HEK293 (cell line): ENCODE data around the gene DOCK4.
A peak's percentile ranks its signal among the peaks of the same experiment; 100 is the strongest.

ENCODE experiments used
- CTCF ChIA-PET: fragments of 350-600 bp; formaldehyde crosslinking; extraction: SDS; loops from one replicate; lab custom pipeline; 2021; ENCODE audit warnings: antibody characterized with exemption; lab: Yijun Ruan, JAX
- POLR2A ChIA-PET: fragments of 300-600 bp; formaldehyde crosslinking; extraction: SDS; loops from one replicate; lab custom pipeline; 2020; ENCODE audit warnings: antibody characterized with exemption, inconsistent platforms; lab: Yijun Ruan, JAX
- H3K27ac ChIP-seq: fragments of 200-500 bp; sonication (Bioruptor generic); 2 replicates; pipeline ENCODE4 v1.5.1; 2014; ENCODE audit warnings: low read depth, low read length, control low read depth, inconsistent platforms; ENCODE audit errors: extremely low read depth
- H3K36me3 ChIP-seq, 2 experiments: fragments of 200-500 bp in 1 of 2; sonication (Bioruptor generic) in 1 of 2; 1 replicate in 1 of 2; 2 replicates in 1 of 2; pipeline ENCODE4 v1.5.1; 2014 to 2017; ENCODE audit warnings: inconsistent platforms in 2 of 2, low read length in 2 of 2; ENCODE audit not compliant: control insufficient read depth in 2 of 2, insufficient read depth in 1 of 2
- H3K4me1 ChIP-seq: fragments of 200-500 bp; sonication (Bioruptor generic); 2 replicates; pipeline ENCODE4 v1.5.1; 2014; ENCODE audit warnings: mild to moderate bottlenecking, low read length, inconsistent platforms; ENCODE audit not compliant: control insufficient read depth, insufficient read depth
- H3K4me3 ChIP-seq: 2 replicates; pipeline ENCODE4 v1.5.1; 2011; ENCODE audit warnings: low read depth, mild to moderate bottlenecking, control low read depth, low read length, moderate library complexity
- H3K9me3 ChIP-seq: fragments of 200-500 bp; sonication (Bioruptor generic); 2 replicates; pipeline ENCODE4 v1.5.1; 2014; ENCODE audit warnings: low read depth, low read length, inconsistent platforms; ENCODE audit not compliant: control insufficient read depth, insufficient read depth
- EGR2 ChIP-seq: fragments of 450-650 bp; formaldehyde crosslinking; IDR thresholded peaks from 2 replicates; pipeline ENCODE4 v1.5.1; 2016; ENCODE audit warnings: low read depth, missing biosample characterization, missing genetic modification characterization
- FEZF1 ChIP-seq: fragments of 450-650 bp; formaldehyde crosslinking; IDR thresholded peaks from 2 replicates; pipeline ENCODE4 v1.5.1; 2016; ENCODE audit warnings: missing biosample characterization, missing genetic modification characterization
- IKZF3 ChIP-seq: fragments of 450-650 bp; IDR thresholded peaks from 2 replicates; pipeline ENCODE4 v1.5.0; 2018; ENCODE audit warnings: missing biosample characterization, mild to moderate bottlenecking, missing genetic modification characterization, moderate library complexity
- KLF1 ChIP-seq: fragments of 450-650 bp; formaldehyde crosslinking; IDR thresholded peaks from 2 replicates; pipeline ENCODE4 v1.5.1; 2016; ENCODE audit warnings: missing biosample characterization, missing genetic modification characterization
- KLF9 ChIP-seq: fragments of 450-650 bp; formaldehyde crosslinking; IDR thresholded peaks from 2 replicates; pipeline ENCODE4 v1.5.1; 2016; ENCODE audit warnings: missing biosample characterization, missing genetic modification characterization, low read depth
- MYNN ChIP-seq: fragments of 450-650 bp; formaldehyde crosslinking; IDR thresholded peaks from 2 replicates; pipeline ENCODE4 v1.5.1; 2016; ENCODE audit warnings: missing biosample characterization, missing genetic modification characterization, borderline replicate concordance
- OVOL3 ChIP-seq: fragments of 450-650 bp; formaldehyde crosslinking; IDR thresholded peaks from 2 replicates; pipeline ENCODE4 v1.5.1; 2016; ENCODE audit warnings: missing biosample characterization, missing genetic modification characterization
- REPIN1 ChIP-seq: fragments of 450-650 bp; formaldehyde crosslinking; IDR thresholded peaks from 2 replicates; pipeline ENCODE4 v1.5.1; 2017; ENCODE audit warnings: missing biosample characterization, missing genetic modification characterization, low read depth
- ZBTB20 ChIP-seq: fragments of 450-650 bp; formaldehyde crosslinking; IDR thresholded peaks from 2 replicates; pipeline ENCODE4 v1.5.1; 2016; ENCODE audit warnings: missing biosample characterization, missing genetic modification characterization
- ZFHX2 ChIP-seq: fragments of 450-650 bp; formaldehyde crosslinking; conservative IDR thresholded peaks from 2 replicates; pipeline ENCODE4 v1.5.1; 2016; ENCODE audit warnings: missing biosample characterization, missing genetic modification characterization
- ZFP69B ChIP-seq: fragments of 450-650 bp; formaldehyde crosslinking; IDR thresholded peaks from 2 replicates; pipeline ENCODE4 v1.5.1; 2016; ENCODE audit warnings: missing biosample characterization, missing genetic modification characterization
- ZNF138 ChIP-seq: fragments of 450-650 bp; formaldehyde crosslinking; IDR thresholded peaks from 2 replicates; pipeline ENCODE4 v1.5.1; 2016; ENCODE audit warnings: missing biosample characterization, missing genetic modification characterization, borderline replicate concordance
- ZNF157 ChIP-seq: fragments of 450-650 bp; formaldehyde crosslinking; IDR thresholded peaks from 2 replicates; pipeline ENCODE4 v1.5.1; 2016; ENCODE audit warnings: missing biosample characterization, missing genetic modification characterization
- ZNF16 ChIP-seq: fragments of 450-650 bp; formaldehyde crosslinking; IDR thresholded peaks from 2 replicates; pipeline ENCODE4 v1.5.1; 2016; ENCODE audit warnings: low read depth, missing biosample characterization, missing genetic modification characterization
- ZNF174 ChIP-seq: fragments of 450-650 bp; formaldehyde crosslinking; IDR thresholded peaks from 2 replicates; pipeline ENCODE4 v1.5.0; 2017; ENCODE audit warnings: missing biosample characterization, mild to moderate bottlenecking, missing genetic modification characterization
- ZNF18 ChIP-seq: fragments of 450-650 bp; formaldehyde crosslinking; IDR thresholded peaks from 2 replicates; pipeline ENCODE4 v1.5.1; 2016; ENCODE audit warnings: missing biosample characterization, missing genetic modification characterization
- ZNF221 ChIP-seq: fragments of 450-650 bp; formaldehyde crosslinking; IDR thresholded peaks from 2 replicates; pipeline ENCODE4 v1.5.1; 2017; ENCODE audit warnings: missing biosample characterization, missing genetic modification characterization, borderline replicate concordance
- ZNF23 ChIP-seq: fragments of 450-650 bp; formaldehyde crosslinking; IDR thresholded peaks from 2 replicates; pipeline ENCODE4 v1.5.1; 2016; ENCODE audit warnings: missing biosample characterization, missing genetic modification characterization, borderline replicate concordance
- ZNF248 ChIP-seq: fragments of 450-650 bp; formaldehyde crosslinking; IDR thresholded peaks from 2 replicates; pipeline ENCODE4 v1.5.1; 2017; ENCODE audit warnings: missing biosample characterization, missing genetic modification characterization
- ZNF26 ChIP-seq: fragments of 450-650 bp; formaldehyde crosslinking; IDR thresholded peaks from 2 replicates; pipeline ENCODE4 v1.5.1; 2016; ENCODE audit warnings: missing biosample characterization, missing genetic modification characterization
- ZNF280C ChIP-seq: fragments of 450-650 bp; formaldehyde crosslinking; IDR thresholded peaks from 2 replicates; pipeline ENCODE4 v1.5.1; 2016; ENCODE audit warnings: missing biosample characterization, missing genetic modification characterization
- ZNF354C ChIP-seq: fragments of 450-650 bp; formaldehyde crosslinking; IDR thresholded peaks from 2 replicates; pipeline ENCODE4 v1.5.1; 2016; ENCODE audit warnings: missing biosample characterization, missing genetic modification characterization, low read depth, borderline replicate concordance
- ZNF510 ChIP-seq: fragments of 450-650 bp; formaldehyde crosslinking; IDR thresholded peaks from 2 replicates; pipeline ENCODE4 v1.5.1; 2018; ENCODE audit warnings: mild to moderate bottlenecking, missing genetic modification characterization, missing biosample characterization; ENCODE audit not compliant: insufficient replicate concordance
- ZNF544 ChIP-seq: fragments of 450-650 bp; formaldehyde crosslinking; IDR thresholded peaks from 2 replicates; pipeline ENCODE4 v1.5.0; 2017; ENCODE audit warnings: missing biosample characterization, missing genetic modification characterization
- ZNF596 ChIP-seq: fragments of 450-650 bp; IDR thresholded peaks from 2 replicates; pipeline ENCODE4 v1.5.0; 2018; ENCODE audit warnings: missing biosample characterization, mild to moderate bottlenecking, missing genetic modification characterization, moderate library complexity
- ZNF621 ChIP-seq: fragments of 450-650 bp; formaldehyde crosslinking; IDR thresholded peaks from 2 replicates; pipeline ENCODE4 v1.5.1; 2017; ENCODE audit warnings: missing biosample characterization, missing genetic modification characterization
- ZNF629 ChIP-seq: fragments of 450-650 bp; formaldehyde crosslinking; IDR thresholded peaks from 2 replicates; pipeline ENCODE4 v1.5.1; 2017; ENCODE audit warnings: missing biosample characterization, missing genetic modification characterization
- ZNF707 ChIP-seq: fragments of 450-650 bp; formaldehyde crosslinking; IDR thresholded peaks from 2 replicates; pipeline ENCODE4 v1.5.1; 2016; ENCODE audit warnings: missing biosample characterization, missing genetic modification characterization
- ZNF776 ChIP-seq: fragments of 450-650 bp; formaldehyde crosslinking; IDR thresholded peaks from 2 replicates; pipeline ENCODE4 v1.5.0; 2017; ENCODE audit warnings: missing biosample characterization, missing genetic modification characterization, borderline replicate concordance
- ZNF792 ChIP-seq: fragments of 450-650 bp; formaldehyde crosslinking; IDR thresholded peaks from 2 replicates; pipeline ENCODE4 v1.5.1; 2016; ENCODE audit warnings: missing biosample characterization, missing genetic modification characterization
- ZSCAN16 ChIP-seq: fragments of 450-650 bp; formaldehyde crosslinking; IDR thresholded peaks from 2 replicates; pipeline ENCODE4 v1.5.1; 2016; ENCODE audit warnings: missing biosample characterization, missing genetic modification characterization

Gene DOCK4

GRCh38 chr7:111770116-111770515 is 436.1 kb downstream of the DOCK4 start:
- Histone ChIP-seq H3K4me3 (no peak overlapping the region), H3K9me3 (no peaks in the 10 kb centered on the region), H3K36me3 (no peaks in the 10 kb centered on the region), H3K4me1 (no peaks in the 10 kb centered on the region), H3K27ac (no peak overlapping the region)
- CTCF ChIA-PET: no interaction called here
- POLR2A ChIA-PET: interaction anchor here (0.6 kb wide), 1 partner anchor 1109 kb away, joined by 6 read pairs; no protein-coding TSS in a partner anchor
- TF ChIP-seq ZFHX2 (tag by site-specific recombination): peak; percentile 61
- TF ChIP-seq ZNF26 (tag by site-specific recombination): no peak
- TF ChIP-seq FEZF1 (tag by site-specific recombination): no peak
- no peak for TF ChIP-seq ZNF16 (tag by site-specific recombination)
- TF ChIP-seq KLF1 (tag by site-specific recombination): no peak
- no peak for TF ChIP-seq ZNF621 (tag by site-specific recombination)
- no peak for TF ChIP-seq ZSCAN16 (tag by site-specific recombination)
- no peak for TF ChIP-seq ZNF510 (tag by site-specific recombination)
- TF ChIP-seq ZNF174 (tag by site-specific recombination): no peak
- TF ChIP-seq ZNF629 (tag by site-specific recombination): no peak
- TF ChIP-seq ZNF776 (tag by site-specific recombination): no peak
- TF ChIP-seq ZNF23 (tag by site-specific recombination): no peak
- no peak for TF ChIP-seq KLF9
- TF ChIP-seq EGR2 (tag by site-specific recombination): peak; percentile 48
- TF ChIP-seq MYNN (tag by site-specific recombination): no peak
- no peak for TF ChIP-seq ZBTB20
- TF ChIP-seq, all 188 proteins: peak for 2

GRCh38 chr7:111765751-111766643 is 440.2 kb downstream of the DOCK4 start:
- no peaks in the 10 kb centered on the region for H3K9me3 ChIP-seq
- TF ChIP-seq REPIN1 (tag by site-specific recombination) (no peak), ZNF18 (tag by site-specific recombination) (no peak), ZNF280C (tag by site-specific recombination) (no peak), ZNF221 (no peak), ZNF354C (tag by site-specific recombination) (no peak), ZNF138 (tag by site-specific recombination) (no peak), ZNF707 (no peak), ZNF544 (tag by site-specific recombination) (no peak), ZNF792 (tag by site-specific recombination) (no peak), ZFP69B (tag by site-specific recombination) (no peak), ZNF596 (tag by site-specific recombination) (no peak), ZFHX2 (tag by site-specific recombination) (no peak), IKZF3 (tag by site-specific recombination) (no peak), ZNF248 (tag by site-specific recombination) (no peak), ZNF157 (no peak), OVOL3 (no peak)
- no peaks in the 10 kb centered on the region for H3K36me3 ChIP-seq
- H3K4me3 ChIP-seq: no peak overlapping the region
- no peaks in the 10 kb centered on the region for H3K4me1 ChIP-seq
- ChIA-PET CTCF (interaction anchor here (0.5 to 2.0 kb wide), 8 partner anchors 13 to 730 kb away, joined by 3 to 12 read pairs (median 4); no protein-coding TSS in a partner anchor), POLR2A (no interaction called here)
- H3K27ac ChIP-seq: no peak overlapping the region
